Measurements from ENCODE around the gene EVC.

The EVC gene

GRCh38 chr4:5757091-5757490 is 46.1 kb downstream of the EVC start:
- TF ChIP-seq CTCF (IDR thresholded peaks at IDR 0.05; ENCODE audit: low read depth, low read length): no peak
- Histone ChIP-seq H3K4me1 (no peaks in the 10 kb centered on the region), H3K9me3 (no peaks in the 10 kb centered on the region), H3K36me3 (no peaks in the 10 kb centered on the region), H3K4me3 (ENCODE audit: low read depth, low read length) (no peak overlapping the region), H3K27me3 (no peaks in the 10 kb centered on the region)
- no peak for DNase-seq

GRCh38 chr4:5757536-5757935 is 46.5 kb downstream of the EVC start:
- Histone ChIP-seq H3K36me3 (no peaks in the 10 kb centered on the region), H3K4me3 (ENCODE audit: low read depth, low read length) (no peak overlapping the region), H3K27me3 (no peaks in the 10 kb centered on the region), H3K9me3 (no peaks in the 10 kb centered on the region), H3K4me1 (no peaks in the 10 kb centered on the region)
- no peak for TF ChIP-seq CTCF (IDR thresholded peaks at IDR 0.05; ENCODE audit: low read depth, low read length)
- no peak for DNase-seq

GRCh38 chr4:5757954-5758353 is 47.0 kb downstream of the EVC start:
- Histone ChIP-seq H3K4me1 (no peaks in the 10 kb centered on the region), H3K4me3 (ENCODE audit: low read depth, low read length) (no peak overlapping the region), H3K27me3 (no peaks in the 10 kb centered on the region), H3K9me3 (no peaks in the 10 kb centered on the region), H3K36me3 (no peaks in the 10 kb centered on the region)
- no peak for TF ChIP-seq CTCF (IDR thresholded peaks at IDR 0.05; ENCODE audit: low read depth, low read length)
- no peak for DNase-seq

- H3K4me3 ChIP-seq (ENCODE audit: low read depth, low read length): no peak overlapping the region
- no peaks in the 10 kb centered on the region for H3K36me3 ChIP-seq
- DNase-seq: no peak
- no peaks in the 10 kb centered on the region for H3K27me3 ChIP-seq
- H3K9me3 ChIP-seq: no peaks in the 10 kb centered on the region
- H3K4me1 ChIP-seq: no peaks in the 10 kb centered on the region
- no peak for TF ChIP-seq CTCF (IDR thresholded peaks at IDR 0.05; ENCODE audit: low read depth, low read length)
These were observed 47.7 kb downstream of the EVC start for GRCh38 chr4:5758741-5759140.

GRCh38 chr4:5759236-5760075 is 48.5 kb downstream of the EVC start:
- DNase-seq: no peak
- H3K9me3 ChIP-seq: no peaks in the 10 kb centered on the region
- H3K27me3 ChIP-seq: no peaks in the 10 kb centered on the region
- no peaks in the 10 kb centered on the region for H3K36me3 ChIP-seq
- no peak overlapping the region for H3K4me3 ChIP-seq (ENCODE audit: low read depth, low read length)
- no peaks in the 10 kb centered on the region for H3K4me1 ChIP-seq
- no peak for TF ChIP-seq CTCF (IDR thresholded peaks at IDR 0.05; ENCODE audit: low read depth, low read length)

GRCh38 chr4:5760246-5760645 is 49.2 kb downstream of the EVC start:
- no peaks in the 10 kb centered on the region for H3K36me3 ChIP-seq
- H3K4me3 ChIP-seq (ENCODE audit: low read depth, low read length): no peak overlapping the region
- H3K9me3 ChIP-seq: no peaks in the 10 kb centered on the region
- DNase-seq: no peak
- H3K4me1 ChIP-seq: no peaks in the 10 kb centered on the region
- no peak for TF ChIP-seq CTCF (IDR thresholded peaks at IDR 0.05; ENCODE audit: low read depth, low read length)
- no peaks in the 10 kb centered on the region for H3K27me3 ChIP-seq
